ENCODE measurements around the gene IRF2.

IRF2 gene

DNA sequence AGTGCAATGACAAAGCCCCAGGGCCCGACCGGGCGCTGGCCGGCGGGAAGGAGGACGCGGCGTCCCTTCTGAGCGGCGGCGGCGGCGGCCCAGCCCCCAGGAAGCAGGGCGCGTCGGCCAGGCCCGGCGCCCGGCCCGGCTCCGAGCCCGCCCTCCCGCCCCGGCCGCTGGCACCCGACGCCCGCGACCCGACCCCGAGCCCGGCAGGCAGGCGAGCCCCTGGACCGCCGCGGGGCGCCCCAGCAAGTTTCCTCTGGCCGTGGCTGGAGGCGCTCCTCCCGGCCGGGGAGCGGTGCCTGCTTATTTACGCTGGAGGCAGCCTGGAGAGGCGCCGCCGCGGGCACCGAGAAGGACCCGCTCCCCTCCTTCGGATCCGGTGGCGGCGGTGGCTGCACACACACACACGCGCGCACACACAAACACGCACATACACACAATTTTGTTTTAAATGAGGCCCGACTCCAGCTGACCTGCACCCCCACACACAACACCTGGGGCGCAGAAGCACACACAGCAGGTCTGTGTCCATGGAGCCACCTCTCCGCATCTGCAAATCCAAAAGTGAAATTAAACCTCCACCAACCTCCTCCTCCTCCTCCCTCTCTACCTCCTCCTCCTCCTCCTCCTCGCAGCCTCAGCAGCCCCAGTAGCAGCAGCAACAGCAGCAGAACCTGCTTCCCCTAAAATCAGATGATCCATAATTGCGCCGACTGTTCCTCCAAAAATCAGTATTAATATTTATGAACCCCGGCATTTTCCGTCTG, 669 bp downstream of the IRF2 start:
- peak in 1 of 2 donors; percentile 6 for DNase-seq (ENCODE audit: low read depth in 2 of 2)

DNA sequence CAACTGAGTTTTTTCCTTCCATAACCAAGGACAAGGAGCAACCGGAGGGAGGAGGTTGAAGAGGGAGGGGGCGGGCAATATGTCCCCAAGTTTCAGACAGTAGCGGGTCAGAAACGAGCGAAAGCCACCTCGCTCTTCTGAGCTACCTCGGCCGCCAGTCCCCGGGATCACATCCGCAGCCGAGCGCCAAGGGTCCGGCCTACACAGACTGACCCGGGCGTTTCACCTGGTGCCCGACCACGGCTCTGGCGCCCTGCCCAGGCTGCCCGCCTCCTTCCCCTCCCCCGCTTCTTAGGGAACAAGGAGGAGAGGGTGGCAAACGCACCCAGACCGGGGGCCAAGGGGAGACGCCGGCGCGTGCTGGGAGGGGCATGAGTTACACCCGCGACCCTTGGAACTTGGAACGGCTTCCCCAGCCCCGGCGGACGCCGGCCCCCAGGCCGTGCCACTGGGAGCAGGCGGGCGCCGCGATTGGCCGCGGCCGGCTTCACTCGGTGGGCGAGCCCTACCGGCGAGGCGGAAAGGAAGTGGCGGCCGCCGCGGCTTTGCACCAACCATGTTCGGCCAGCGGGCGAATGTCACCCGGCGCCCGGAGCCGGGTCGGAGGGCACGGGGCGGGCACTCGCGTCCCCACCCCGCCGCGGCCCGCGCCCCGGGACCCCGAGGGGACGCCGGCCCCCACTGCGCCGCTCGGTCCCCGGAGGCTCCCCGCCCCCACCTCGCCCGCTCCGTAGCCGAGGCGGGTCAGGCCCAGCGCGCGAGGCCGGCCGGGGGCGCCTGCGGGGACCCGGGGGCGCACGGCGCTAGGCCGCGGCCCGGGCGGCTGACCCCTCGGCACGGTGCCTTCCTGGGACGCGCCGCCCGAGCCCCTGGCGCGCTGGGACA, 1.5 kb downstream of the IRF2 start:
- DNase-seq (ENCODE audit: low read depth in 2 of 2): peak in 1 of 2 donors; percentile 16

DNA sequence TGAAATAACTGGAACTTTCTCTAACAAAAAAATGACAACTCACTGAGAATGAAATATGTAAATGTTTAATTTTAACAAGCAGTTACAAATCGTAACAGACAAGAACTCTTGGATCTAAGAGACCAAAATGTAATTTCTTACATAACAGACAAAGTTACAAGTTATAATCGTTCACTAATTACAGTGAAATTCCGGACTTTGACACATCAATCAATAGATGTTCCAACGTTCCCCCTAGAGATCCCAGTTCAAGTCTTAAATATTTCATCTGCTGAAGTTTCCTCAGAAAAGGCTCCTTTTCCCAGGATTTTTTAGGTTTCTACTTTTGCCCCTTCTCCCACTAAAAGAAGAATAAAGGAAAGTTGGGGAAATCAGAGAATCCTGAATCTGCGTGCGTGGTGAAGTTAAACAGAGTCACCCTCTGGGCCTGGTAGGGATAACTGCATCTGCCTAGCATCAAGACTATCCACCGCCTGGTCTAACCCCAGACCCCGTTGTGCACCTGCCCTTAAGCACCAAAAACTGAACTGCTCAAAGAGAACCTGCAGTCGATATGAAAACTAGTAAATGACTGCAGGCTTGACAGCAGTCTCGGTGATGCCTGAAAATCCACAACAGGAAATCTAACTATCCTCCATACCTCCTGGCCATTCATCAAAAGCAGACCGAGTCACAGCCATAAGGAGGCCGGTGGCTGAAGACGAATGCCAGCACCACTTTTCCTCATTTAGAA, 2.3 kb downstream of the IRF2 start:
- DNase-seq (ENCODE audit: low read depth in 2 of 2): no peak

DNA sequence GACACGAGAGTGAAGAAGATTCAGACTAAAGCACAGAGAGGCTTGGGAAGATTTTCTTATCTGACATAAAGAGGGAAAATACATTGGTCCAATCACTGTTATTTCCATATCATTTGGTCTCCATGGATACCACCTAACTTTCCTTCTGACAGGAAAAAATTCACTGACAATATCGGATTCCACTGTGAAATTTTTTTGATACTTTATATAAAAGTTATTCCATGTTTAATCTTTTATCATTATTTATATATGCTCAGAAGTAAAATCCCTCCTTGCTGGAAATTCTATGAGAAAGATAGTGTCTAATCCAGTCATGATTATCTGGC, 3.6 kb downstream of the IRF2 start:
- no peak for DNase-seq (ENCODE audit: low read depth in 2 of 2)

DNA sequence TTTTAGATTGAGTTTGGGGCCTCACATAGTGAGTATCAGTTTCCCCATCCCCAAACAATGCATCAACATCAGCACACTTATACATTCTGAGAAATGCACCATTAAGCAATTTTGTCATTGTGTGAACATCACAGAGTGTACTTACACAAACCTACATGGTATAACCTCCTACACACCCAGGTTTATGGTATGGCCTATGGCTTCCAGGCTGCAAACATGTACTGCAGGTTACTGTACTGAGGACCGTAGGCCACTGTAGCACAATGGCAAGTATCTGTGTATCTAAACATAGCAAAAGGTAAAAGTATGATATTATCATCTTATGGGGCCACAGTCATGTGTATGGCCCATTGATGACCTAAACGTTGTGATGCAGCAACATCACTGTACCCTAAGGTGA, 7.7 kb downstream of the IRF2 start:
- no peak for DNase-seq (ENCODE audit: low read depth in 2 of 2)

DNA sequence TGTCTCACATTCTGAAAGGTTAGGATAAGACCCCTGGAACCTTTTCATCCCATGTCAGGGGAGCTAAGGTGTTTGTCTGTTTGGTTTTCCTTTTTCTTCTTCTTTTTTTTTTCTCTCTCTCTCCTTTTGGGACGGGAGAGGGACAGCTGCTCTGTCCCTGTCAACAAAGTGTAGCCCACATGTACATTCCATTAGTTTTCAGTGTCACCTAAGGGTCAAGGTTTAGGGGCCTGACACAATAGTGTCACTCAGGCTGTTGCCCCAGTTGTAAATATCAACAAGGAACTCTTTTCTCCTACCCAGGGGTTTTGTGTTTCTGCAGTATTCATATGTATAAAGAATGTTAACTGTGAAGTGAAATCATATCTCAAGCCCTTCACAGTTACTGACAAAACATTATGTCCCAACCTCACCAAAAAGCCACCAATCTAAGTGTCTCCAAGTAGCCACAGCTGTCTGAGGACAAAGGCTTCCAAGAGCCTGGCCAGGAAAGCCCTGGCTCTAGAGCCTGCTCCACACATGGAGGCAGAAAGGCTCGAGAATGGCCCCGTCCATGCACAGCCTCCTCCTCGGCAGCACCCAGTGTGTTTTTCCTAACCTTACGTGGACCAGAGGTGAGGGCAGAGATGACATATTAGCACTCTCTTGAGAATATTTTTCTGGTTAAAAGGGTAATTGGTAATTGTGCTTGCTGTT, 9.4 kb downstream of the IRF2 start:
- no peak for DNase-seq (ENCODE audit: low read depth in 2 of 2)

DNA sequence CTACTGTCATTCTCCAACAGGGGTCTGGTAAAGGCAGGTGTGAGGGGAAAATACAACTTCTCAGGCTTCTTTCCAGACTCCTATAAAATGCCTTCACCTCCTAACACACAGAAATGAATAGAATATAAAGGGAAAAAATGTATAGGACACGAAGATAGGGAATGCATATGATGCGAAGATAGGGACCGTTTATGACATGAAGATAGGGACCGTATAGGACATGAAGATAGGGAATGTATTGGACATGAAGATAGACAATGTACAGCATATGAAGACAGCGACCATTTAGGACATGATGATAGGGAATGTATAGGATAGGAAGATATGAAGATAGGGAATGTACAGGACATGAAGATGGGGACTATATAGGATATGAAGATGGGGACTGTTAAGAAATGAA, 10.5 kb downstream of the IRF2 start:
- no peak for DNase-seq (ENCODE audit: low read depth in 2 of 2)

DNA sequence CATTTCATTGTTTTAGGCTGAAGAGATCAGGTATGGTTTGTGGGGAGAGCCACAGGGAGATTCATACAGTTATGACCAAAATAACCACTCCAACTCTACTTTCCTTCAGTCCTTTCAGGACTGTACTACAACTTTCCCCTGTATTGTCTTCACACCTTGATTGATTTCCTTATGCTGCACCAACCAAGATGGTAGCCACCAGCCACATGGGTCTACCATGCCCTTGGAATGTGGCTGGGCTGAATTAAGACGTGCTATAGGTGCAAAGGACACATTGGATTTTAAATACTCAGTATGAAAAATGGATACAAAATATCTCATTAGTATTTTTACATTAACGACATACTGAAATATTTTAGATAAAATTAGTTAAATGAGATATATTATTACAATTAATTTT, 11.2 kb downstream of the IRF2 start:
- DNase-seq (ENCODE audit: low read depth in 2 of 2): no peak

DNA sequence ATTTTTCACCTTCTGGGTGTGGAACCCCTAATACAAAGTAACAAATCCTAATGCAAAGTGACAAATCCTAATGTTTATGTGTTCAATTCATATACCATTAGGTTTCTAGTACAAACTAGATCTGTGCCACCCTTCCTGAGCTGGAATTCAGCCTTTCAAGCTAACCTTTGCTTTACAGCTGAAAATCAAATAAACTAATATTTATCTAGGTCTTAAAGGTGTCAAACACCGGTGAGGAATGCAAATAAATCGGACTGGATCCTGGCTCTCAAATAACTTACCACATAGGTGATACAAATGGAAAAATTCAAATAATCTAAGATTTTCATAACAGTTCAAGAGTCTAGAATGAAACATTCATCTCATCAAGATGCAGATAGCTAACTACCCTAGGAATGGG, 11.6 kb downstream of the IRF2 start:
- DNase-seq (ENCODE audit: low read depth in 2 of 2): no peak

DNA sequence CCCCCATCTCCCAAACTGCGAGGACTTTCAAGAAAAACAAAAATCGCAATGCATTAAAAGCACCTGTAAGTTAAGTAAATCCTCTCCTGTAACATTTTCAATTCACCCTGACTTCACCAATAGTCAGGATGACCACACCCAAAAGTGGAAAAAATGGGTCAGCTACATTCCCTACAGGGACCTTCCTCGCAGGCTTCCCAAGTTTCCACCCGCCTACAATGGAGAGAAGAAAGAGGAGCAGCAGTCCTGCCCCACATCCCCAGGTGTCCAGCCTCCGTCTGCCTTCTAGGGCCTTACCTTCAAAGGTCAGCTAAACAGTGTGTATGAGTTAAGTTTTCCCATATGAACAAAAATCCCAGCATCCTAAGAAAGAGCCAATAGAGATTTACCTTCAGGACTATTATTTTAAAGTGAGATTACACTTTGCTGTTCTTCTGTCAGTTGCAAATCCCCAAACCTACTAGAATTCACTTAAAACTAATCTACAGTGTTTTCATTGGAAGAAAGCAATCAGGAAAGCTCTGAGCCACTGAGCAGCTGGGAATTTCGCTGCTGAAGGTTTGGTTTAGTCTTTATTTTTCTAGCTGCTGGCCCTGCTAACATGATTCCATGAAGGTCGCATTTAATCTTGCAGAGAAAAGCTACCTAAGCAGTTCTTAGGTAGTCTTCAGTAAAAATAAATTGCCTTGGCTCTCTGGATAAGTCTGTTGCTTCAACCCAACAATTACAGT, 12.5 kb downstream of the IRF2 start:
- DNase-seq (ENCODE audit: low read depth in 2 of 2): no peak

DNA sequence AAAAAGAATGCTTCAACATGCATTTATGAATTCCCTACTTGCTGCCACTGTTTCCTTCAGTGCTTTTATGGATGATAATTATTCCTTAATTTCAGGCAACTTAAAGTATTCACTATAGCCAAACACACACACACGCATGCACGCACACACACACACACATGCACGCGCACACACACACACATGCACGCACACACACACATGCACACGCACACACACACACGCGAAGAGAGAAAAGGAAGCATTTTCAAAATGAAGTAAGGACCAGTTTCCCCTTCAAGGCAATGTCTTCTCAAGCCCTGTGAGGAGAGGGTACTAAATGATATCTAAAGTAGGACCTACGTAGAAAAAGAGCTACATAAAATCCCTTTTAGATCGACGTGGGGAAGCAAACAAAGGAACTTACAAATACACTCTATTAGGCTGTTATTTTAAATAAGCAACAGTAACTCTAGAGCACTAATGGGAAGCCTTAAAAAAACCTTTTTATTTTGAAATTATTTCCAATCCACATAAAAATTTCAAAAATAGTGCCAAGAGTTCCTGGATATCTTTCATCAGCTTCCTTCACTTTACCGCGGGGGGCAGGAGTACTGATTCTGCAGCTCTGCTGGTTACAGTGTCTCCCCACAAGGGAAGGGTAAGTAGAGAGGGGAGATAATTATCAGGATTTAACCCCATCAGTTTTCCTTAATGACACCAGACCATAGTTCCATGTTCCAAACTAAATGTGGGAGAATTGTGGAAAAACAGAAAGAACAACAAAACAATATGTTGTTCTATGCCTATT, 13.7 kb downstream of the IRF2 start:
- DNase-seq (ENCODE audit: low read depth in 2 of 2): no peak

DNA sequence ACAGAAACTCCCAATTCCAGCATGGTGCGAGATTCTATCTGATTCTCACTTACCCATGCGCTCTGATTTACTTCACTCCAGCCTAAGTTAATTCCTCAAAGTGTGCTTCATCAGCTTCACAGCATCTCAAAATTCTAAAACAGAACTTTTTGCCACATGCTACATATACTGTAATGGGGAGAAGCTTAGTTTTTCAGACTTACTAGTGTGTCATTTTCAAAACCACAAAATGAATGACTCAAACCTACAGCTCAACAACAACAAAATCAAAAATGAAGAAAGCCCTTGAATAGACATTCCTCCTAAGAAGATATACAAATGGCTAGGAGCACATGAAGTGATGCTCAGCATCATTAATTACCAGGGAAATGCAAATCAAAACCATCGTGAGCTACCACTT, 14.9 kb downstream of the IRF2 start:
- DNase-seq (ENCODE audit: low read depth in 2 of 2): no peak

DNA sequence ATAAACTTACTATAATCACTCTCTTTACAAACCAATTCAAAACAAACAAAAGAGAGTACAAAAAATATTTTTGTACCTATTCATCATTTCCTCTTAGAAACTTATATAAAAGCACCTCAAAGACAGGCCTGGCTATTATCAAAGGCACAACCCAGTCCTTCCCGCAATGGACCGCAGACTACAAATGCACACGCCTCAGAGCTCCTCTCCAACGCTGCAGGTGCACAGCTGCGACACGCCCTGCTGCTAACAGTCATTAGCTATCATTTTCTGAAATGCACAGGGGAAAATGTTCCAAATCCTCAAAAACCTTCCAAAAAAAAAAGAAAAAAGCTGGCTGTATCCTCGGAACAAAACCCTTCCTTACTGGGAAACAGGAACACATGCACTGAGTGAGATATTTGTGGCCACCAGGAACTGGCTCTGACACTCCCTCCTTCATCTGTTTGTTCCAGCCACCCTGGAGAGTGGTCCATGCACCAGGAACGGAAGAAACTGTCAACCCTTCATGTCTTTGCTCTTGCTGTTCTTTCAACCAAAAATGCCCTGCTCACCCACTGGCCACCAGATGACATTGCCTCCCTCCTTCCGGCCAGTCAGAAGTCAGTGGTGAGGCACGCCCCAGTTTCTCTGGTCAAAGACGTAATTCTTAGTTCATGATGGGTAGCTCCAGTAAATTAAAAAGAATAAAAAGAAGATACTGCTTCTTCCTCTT, 16.7 kb downstream of the IRF2 start:
- DNase-seq (ENCODE audit: low read depth in 2 of 2): no peak

DNA sequence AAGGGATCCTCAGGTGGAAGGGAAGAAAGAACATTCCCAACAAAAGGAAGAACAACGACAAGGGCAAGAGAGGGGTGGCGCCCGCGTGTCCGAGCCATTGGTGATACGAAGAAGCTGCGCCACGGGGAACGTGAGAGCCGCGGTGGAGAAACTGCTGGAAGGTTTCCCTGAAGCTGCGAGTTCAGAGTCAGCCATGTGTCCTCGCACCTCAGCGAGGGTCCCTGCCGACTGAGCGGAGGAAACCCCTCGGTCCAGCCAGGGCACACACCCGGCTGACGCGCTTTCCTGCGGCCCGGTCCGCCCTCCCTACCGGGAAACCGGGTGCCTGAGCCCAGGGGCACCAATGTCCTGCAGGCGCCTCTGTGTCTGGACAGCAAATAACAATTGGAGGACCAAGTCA, 18.0 kb downstream of the IRF2 start:
- no peak for DNase-seq (ENCODE audit: low read depth in 2 of 2)

DNA sequence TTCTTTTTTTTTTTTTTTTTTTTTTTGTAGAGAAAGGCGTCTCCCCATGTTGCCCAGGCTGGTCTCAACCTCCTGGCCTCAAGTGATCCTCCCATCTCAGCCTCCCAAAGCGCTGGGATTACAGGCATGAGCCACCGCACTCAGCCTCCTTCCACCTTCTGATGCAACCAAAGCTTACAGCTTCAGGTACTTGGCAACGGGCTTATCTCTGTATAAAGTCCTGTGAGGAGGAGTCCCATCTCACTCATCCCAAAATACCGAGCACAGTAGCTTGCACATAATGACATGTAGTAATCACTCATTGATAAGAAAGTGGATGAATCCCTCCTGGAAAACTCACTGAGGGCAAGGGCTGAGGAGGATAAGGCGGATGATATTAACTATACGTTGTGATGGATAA, 19.1 kb downstream of the IRF2 start:
- no peak for DNase-seq (ENCODE audit: low read depth in 2 of 2)

DNA sequence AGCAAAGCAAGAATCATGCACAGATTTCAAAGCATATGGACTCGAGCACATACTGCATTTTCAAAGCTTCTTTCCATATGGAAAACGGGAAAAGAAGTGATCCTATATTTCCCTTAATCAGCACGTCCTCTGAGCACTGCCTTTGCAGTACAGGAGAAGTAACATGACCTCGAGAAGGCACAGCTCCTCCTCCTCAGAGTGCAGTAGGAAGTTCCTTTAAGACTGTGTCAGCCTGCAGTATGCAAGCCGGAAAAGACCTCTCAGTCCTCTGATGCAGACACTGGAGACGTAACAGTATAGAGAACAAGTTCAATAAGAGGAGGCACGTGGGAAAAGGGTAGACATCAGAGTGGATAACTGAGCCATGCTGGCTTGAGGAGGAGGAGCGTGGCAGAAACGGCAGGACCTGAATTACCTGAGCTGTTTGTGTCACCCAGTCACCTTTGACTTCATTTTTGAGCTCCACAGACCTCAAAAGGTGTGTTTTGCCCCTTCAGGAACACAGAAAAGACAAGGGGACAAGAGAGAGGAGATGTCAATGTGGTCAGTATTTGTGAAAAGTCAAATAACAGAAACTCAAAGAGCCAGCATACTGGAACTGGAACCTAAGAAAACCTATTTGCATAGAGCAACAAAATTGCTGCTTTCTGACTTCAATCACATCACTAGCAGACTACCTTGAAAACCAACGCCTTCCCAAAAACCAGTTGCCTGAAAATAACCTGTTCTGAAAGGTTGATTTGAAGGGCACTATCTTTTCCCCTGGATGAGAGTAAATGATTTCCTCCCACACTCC, 20.8 kb downstream of the IRF2 start:
- no peak for DNase-seq (ENCODE audit: low read depth in 2 of 2)

DNA sequence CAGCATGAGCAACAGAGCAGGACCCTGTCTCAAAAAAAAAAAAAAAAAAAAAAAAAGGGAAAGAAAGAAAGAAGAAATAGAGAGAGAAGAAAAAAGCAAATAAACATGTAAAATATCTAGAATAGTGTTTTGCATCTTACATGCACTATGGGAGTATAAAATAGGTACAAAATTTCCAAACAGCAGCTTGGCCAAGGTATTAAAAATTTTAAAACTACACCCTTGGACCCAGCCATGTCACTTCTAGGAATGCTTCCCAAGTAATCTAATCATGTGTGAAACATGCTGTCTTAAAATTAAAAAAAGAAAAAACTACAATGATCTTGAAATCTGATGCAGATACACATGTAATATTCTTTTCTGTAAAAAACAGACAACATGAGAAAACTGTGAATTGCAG, 21.6 kb downstream of the IRF2 start:
- no peak for DNase-seq (ENCODE audit: low read depth in 2 of 2)

DNA sequence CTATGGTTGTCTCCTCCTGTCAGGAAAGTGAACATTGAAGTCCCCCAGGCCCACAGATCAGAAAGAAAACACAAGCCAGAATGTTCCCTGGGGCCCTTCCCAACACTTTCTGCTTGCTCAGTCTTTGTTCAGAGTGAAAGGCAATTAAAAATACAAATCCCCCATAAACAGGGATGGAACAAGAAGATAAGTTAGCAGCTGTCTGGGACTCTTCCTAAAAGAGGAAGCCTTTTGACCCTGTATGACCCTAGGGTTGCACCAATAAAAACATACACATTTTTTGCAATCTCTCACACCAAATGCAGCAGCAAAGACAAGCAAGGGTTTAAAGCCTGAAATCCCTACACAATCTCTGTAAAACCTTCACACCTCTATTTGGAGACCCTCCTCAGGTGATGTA, 22.6 kb downstream of the IRF2 start:
- no peak for DNase-seq (ENCODE audit: low read depth in 2 of 2)

Data from stimulated activated CD4-positive, alpha-beta T cell treated with anti-CD3 and anti-CD28 coated beads, Interleukin-1b, Interleukin-23, amount 100 ng/mL, for 1 hour (primary cell).